ENCODE measurements around the gene ZFR2.

- TF ChIP-seq CTCF (IDR thresholded peaks at IDR 0.05): no peak
- TF ChIP-seq POLR2A (IDR thresholded peaks at IDR 0.05): no peak
Observed at GRCh38 chr19:3803114-3803888, 65.5 kb downstream of the ZFR2 start.
